Adrenal gland (tissue), 12 donors: ENCODE measurements around the gene TGIF1. TPM values are rescaled to one million over a fixed set of nuclear protein-coding genes. Genes with fewer than 3 reads are reported as not detected.

Experiments used
- DNase-seq, 7 donors: peaks; one replicate each; pipeline ENCODE4 v3.0.0-alpha.2; 2019 to 2020
- H3K27ac ChIP-seq, 5 donors: fragments of 200-600 bp; sonication (generic) in 4 of 5; 1 replicate in 3 of 5; 2 replicates in 2 of 5; pipeline versions ENCODE4 v1.5.1 to v1.8.0; 2016 to 2020; ENCODE audit warnings: mild to moderate bottlenecking in 1 of 5
- H3K27me3 ChIP-seq: fragments of 200-600 bp; 2 replicates; pipeline ENCODE4 v1.8.0; 2021
- H3K36me3 ChIP-seq, 2 donors: fragments of 200-600 bp; replicated peaks in 1 of 2; 1 replicate in 1 of 2; 2 replicates in 1 of 2; pipeline versions ENCODE4 v1.5.1 to v1.8.0; 2018 to 2022
- H3K4me1 ChIP-seq, 2 donors: fragments of 200-600 bp; replicated peaks in 1 of 2; 1 replicate in 1 of 2; 2 replicates in 1 of 2; pipeline versions ENCODE4 v1.5.1 to v1.8.0; 2018 to 2021
- H3K4me3 ChIP-seq, 4 donors: fragments of 200-600 bp; sonication (generic) in 3 of 4; one replicate each; pipeline ENCODE4 v1.5.1; 2016 to 2018
- H3K9me3 ChIP-seq, 3 donors: fragments of 200-600 bp; sonication (generic) in 1 of 3; replicated peaks in 1 of 3; 1 replicate in 2 of 3; 2 replicates in 1 of 3; pipeline versions ENCODE4 v1.5.1 to v1.8.0; 2016 to 2021
- POLR2A ChIP-seq, 2 donors: fragments of 450-650 bp; IDR thresholded peaks; one replicate each; pipeline ENCODE4 v1.6.1; 2017; ENCODE audit warnings: antibody characterized with exemption in 2 of 2, mild to moderate bottlenecking in 2 of 2, moderate library complexity in 1 of 2
- WGBS, 4 donors: extraction: QIAGEN DNeasy Blood & Tissue Kit in 2 of 4; methylation state at CpG; one replicate each; pipeline versions ENCODE4 v1.1.5 to v1.1.7; 2013 to 2017; 5-methylcytosine and 5-hydroxymethylcytosine counted together
- intact Hi-C, 2 donors: fragments of 100-400 bp; cut with DNase I; formaldehyde crosslinking; loops; one replicate each; pipeline versions ENCODE4 v1.14.1 to v1.15.0; 2022 to 2023
- polyA plus RNA-seq, 3 donors: library from polyadenylated mRNA; stranded (reverse); fragments of 200-250 nt in 2 of 3; fragments of 350-450 nt in 1 of 3; fragmentation: Illumina TruSeq in 1 of 3; extraction: RNeasy Lipid Tissue Mini Kit (QIAGEN cat#74804) in 1 of 3; gene quantifications; one replicate each; pipeline ENCODE4 v1.2.3, GENCODE V29; 2013 to 2014
- total RNA-seq, 9 donors: library from RNA; depleted of rRNA in 4 of 9; stranded (reverse); fragments of >200 nt in 4 of 9; fragments of 120-200 nt in 1 of 9; fragmentation: NEBNext Ultra II Directional in 1 of 9; extraction: Animal tissue kit (Norgen Biotek cat#: 25700) in 1 of 9; gene quantifications; one replicate each; pipeline versions ENCODE4 v1.1.0 to v1.2.4, GENCODE V29; 2013 to 2023
- TF ChIP-seq, protein P1 (sequence below), 6 experiments: fragments of 450-650 bp in 4 of 6; fragments of 200-600 bp in 2 of 6; sonication (generic) in 1 of 6; IDR thresholded peaks; 1 replicate in 5 of 6; 2 replicates in 1 of 6; pipeline versions ENCODE4 v1.5.1 to v1.8.0; 2016 to 2021; ENCODE audit warnings: antibody characterized with exemption in 6 of 6, mild to moderate bottlenecking in 2 of 6, moderate library complexity in 1 of 6
- donor health status: healthy with polysubstance abuse.
- donor health status: Bipolar disorder and iron deficiency.
- donor health status: DM: yes; HTN: yes; CAD: no.
- donor health status: DM: no; HTN: no; CAD: no.
- donor health status: DM: no; HTN: no; CAD: no.
- donor health status: DM: yes; HTN: yes; CAD: no.

Gene TGIF1
- total and polyA plus RNA-seq, 12 donors, result 25.7 to 83.1 (median 56.7) TPM

DNA sequence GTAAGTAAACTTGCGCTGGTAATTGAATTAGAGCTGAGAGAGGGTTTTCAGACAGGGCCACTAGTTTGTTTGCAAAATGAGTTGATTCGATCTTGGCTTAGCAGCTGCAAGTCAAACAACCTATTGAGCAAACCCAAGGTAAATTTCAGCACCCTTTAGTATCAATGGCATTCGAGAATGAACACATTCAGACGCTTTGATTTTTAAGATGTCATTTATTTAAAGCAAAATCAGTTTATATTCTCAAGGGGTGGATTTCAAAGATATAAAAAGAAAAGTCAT is 44.2 kb downstream of the TGIF1 start:
- peaks cover under 1 to 5% of the 10 kb centered on the region in 2 donors for H3K4me1 ChIP-seq
- intact Hi-C loops, result no loop called here
- TF ChIP-seq, protein P1, sequence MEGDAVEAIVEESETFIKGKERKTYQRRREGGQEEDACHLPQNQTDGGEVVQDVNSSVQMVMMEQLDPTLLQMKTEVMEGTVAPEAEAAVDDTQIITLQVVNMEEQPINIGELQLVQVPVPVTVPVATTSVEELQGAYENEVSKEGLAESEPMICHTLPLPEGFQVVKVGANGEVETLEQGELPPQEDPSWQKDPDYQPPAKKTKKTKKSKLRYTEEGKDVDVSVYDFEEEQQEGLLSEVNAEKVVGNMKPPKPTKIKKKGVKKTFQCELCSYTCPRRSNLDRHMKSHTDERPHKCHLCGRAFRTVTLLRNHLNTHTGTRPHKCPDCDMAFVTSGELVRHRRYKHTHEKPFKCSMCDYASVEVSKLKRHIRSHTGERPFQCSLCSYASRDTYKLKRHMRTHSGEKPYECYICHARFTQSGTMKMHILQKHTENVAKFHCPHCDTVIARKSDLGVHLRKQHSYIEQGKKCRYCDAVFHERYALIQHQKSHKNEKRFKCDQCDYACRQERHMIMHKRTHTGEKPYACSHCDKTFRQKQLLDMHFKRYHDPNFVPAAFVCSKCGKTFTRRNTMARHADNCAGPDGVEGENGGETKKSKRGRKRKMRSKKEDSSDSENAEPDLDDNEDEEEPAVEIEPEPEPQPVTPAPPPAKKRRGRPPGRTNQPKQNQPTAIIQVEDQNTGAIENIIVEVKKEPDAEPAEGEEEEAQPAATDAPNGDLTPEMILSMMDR (IDR thresholded peaks at IDR 0.05), result no peak
- TF ChIP-seq POLR2A (IDR thresholded peaks at IDR 0.05), result no peak
- H3K27ac ChIP-seq, result peak overlapping the region in 1 of 5 donors; percentile 45
- H3K4me3 ChIP-seq, result no peak overlapping the region
- no peaks in the 10 kb centered on the region for H3K36me3 ChIP-seq
- H3K27me3 ChIP-seq, result no peaks in the 10 kb centered on the region
- no peak for DNase-seq
- H3K9me3 ChIP-seq, result no peaks in the 10 kb centered on the region
- 89 to 95% (median 93%) methylated on average over 4 of the region's 4 CpGs for WGBS, 4 donors

DNA sequence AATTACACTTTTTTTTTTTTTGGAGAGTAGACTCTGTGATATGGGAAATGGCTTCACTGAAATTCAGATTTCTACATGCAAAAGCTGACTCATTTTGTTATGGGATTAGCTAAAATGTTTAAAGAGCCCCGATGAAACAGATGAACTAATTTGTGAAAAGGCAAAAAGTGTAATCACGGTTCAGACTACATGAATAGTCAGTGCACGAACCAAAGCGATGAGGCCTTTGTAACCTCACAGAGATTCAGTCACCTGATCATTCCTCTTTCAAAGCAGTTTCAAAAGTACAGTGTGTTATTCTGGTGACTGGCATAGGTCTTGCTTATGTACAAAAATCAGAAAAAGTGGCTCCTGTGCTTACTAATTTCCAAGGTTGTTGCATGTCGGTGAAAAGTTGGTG is 44.6 kb downstream of the TGIF1 start:
- TF ChIP-seq, protein P1 (IDR thresholded peaks at IDR 0.05), result no peak
- TF ChIP-seq POLR2A (IDR thresholded peaks at IDR 0.05), result no peak
- Histone ChIP-seq H3K4me1 (peaks cover 4 to 9% of the 10 kb centered on the region in 2 donors), H3K9me3 (no peaks in the 10 kb centered on the region), H3K27me3 (no peaks in the 10 kb centered on the region), H3K36me3 (no peaks in the 10 kb centered on the region), H3K27ac (no peak overlapping the region), H3K4me3 (no peak overlapping the region)
- intact Hi-C loops, result no loop called here
- DNase-seq, result no peak
- WGBS, 4 donors, result 94 to 96% (median 94%) methylated on average over 5 of the region's 5 CpGs

DNA sequence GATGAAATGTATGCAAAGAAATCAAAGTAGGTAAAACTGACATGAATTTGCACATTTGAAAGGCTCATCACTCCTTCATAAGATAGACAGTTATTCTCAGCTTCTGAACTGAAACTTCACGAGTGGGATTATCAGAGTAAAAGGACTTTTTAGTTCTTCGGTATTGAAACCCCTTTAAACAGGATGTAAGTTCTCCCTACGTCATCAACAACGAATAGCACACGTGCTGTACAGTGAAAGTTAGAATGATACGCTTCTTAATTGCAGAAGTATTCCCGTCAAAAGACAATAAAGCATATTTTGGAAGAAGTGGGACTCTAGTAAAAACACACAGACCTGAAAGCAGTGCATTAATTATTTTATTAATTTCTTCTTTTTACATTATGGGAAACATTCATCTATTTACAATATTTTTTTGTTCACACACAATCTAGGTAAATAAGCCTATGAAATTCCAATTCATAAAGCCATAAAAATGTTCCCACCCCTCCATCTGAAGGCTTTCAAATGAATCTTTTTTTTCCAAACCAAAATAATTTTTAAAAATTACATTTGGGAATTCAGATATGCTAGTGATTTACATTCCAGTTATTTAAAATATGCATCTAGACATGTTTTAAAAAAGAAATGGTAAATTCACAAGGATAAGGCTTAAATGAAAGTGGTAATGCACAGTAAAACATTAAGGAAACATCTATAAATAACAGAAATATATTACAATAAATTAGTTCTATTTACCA is 45.9 kb downstream of the TGIF1 start:
- 79 to 93% (median 85%) methylated on average over 7 of the region's 7 CpGs for WGBS, 4 donors
- DNase-seq, result no peak
- TF ChIP-seq, protein P1 (IDR thresholded peaks at IDR 0.05), result no peak
- no peak for TF ChIP-seq POLR2A (IDR thresholded peaks at IDR 0.05)
- peak overlapping the region in 1 of 5 donors; percentile 11 for H3K27ac ChIP-seq
- H3K9me3 ChIP-seq, result no peaks in the 10 kb centered on the region
- intact Hi-C loops, result no loop called here
- no peak overlapping the region for H3K4me3 ChIP-seq
- H3K4me1 ChIP-seq, result peaks cover 14 to 15% of the 10 kb centered on the region in 2 donors
- no peaks in the 10 kb centered on the region for H3K36me3 ChIP-seq
- H3K27me3 ChIP-seq, result no peaks in the 10 kb centered on the region

DNA sequence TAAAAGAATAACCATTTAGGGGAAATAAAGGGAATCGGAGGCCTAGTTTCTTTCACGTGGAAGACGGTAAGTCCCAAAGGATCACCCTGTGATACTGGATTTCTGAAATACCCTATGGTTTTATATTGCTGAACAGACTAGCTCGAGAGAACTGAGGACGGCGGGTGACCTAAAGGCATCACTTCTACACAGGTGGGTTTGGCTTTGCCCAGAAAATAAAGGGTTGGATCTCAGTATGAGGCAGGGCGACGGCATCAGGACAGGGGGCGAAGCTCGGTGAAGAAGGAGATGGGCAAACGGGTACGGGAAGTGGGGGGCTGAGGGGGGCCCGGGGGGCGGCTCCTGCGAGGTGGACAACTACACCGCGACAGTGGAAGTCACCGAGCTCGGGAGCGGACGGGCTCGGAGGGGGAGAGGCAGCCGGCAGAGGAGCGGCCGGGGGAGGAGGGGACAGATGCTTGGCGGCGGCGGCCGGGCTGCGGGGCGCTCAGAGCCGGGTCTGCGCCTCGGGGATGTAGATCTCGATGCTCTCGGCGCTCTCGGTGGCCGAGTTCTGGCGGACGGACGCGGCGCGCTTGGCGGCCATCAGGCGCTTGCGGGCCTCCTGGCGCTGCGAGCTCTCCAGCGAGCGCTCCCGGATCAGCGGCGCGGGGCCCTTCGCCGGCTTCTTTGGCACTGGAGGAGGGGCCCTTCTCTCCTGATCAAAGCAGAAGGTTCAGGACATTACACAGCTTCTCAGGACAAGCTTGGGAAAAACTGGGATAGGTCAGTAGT is 48.9 kb downstream of the TGIF1 start:
- 20 to 62% (median 32%) methylated on average over 10 to 58 of the region's 58 CpGs for WGBS, 4 donors
- peak overlapping the region in 3 of 5 donors; percentile 36 to 81 (median 44) for H3K27ac ChIP-seq
- H3K36me3 ChIP-seq, result no peaks in the 10 kb centered on the region
- H3K4me1 ChIP-seq, result peaks cover 14 to 27% of the 10 kb centered on the region in 2 donors
- no peaks in the 10 kb centered on the region for H3K9me3 ChIP-seq
- peak overlapping the region in 2 of 4 donors; percentile 41 to 49 for H3K4me3 ChIP-seq
- intact Hi-C loops, result no loop called here
- TF ChIP-seq, protein P1 (IDR thresholded peaks at IDR 0.05), result no peak
- peak in 1 of 2 donors; percentile 34 for TF ChIP-seq POLR2A (IDR thresholded peaks at IDR 0.05)
- peak in 6 of 7 donors; percentile 38 to 60 (median 44) for DNase-seq
- H3K27me3 ChIP-seq, result no peaks in the 10 kb centered on the region
